HCT116 (cell line): ENCODE data around the gene STEAP4. TPM values are rescaled to one million over a fixed set of nuclear protein-coding genes. Genes with fewer than 3 reads are reported as not detected.

Experiments used
- ATAC-seq: fragments of 200-7000 bp; cut with Tn5 transposase; 2 replicates; pipeline ENCODE4 v1.9.1; 2020; ENCODE audit warnings: mild to moderate bottlenecking, moderate library complexity
- BruUV-seq: library from RNA; stranded (reverse); fragments of 400-500 nt; replicated peaks from 2 replicates; lab custom pipeline; 2021; lab: Mats Ljungman, UMichigan
- CTCF ChIA-PET: fragments of 300-600 bp; sonication (Branson Sonifier 250); formaldehyde crosslinking; loops from one replicate; lab custom pipeline; 2021; ENCODE audit warnings: antibody characterized with exemption; lab: Charles Lee
- POLR2A ChIA-PET: fragments of 300-600, 350-600 bp; sonication (Branson Sonifier 250); formaldehyde crosslinking; loops from one replicate; lab custom pipeline; 2021; ENCODE audit warnings: antibody characterized with exemption; lab: Charles Lee
- RAD21 ChIA-PET, 2 experiments: fragments of 300-600 bp; sonication (Branson Sonifier 250); formaldehyde crosslinking; loops; one replicate each; lab custom pipeline; 2023; ENCODE audit warnings: low total read pairs in 2 of 2; ENCODE audit not compliant: uncharacterized antibody in 2 of 2, unreplicated experiment in 2 of 2, low non-redundant PET in 1 of 2; lab: Charles Lee
- DNase-seq: peaks from one replicate; pipeline ENCODE4 v3.0.0-alpha.2; 2010; ENCODE audit warnings: low read depth, low spot score
- H2AFZ ChIP-seq: fragments of 200-600 bp; shearing (Covaris generic), sonication (generic); 2 replicates; pipeline ENCODE4 v1.6.1; 2017; ENCODE audit warnings: low read depth, mixed run types, mixed read lengths, antibody characterized with exemption, low read length; ENCODE audit not compliant: poor library complexity, severe bottlenecking
- H3K27ac ChIP-seq: 2 replicates; pipeline ENCODE4 v1.5.1; 2012; ENCODE audit warnings: low read depth, low read length
- H3K27me3 ChIP-seq: fragments of 200-600 bp; sonication (generic); 2 replicates; pipeline ENCODE4 v1.6.1; 2016; ENCODE audit warnings: mixed run types, low read length, mixed read lengths; ENCODE audit not compliant: insufficient read depth
- H3K36me3 ChIP-seq, 2 experiments: fragments of 200-500 bp in 1 of 2; fragments of 200-600 bp in 1 of 2; sonication (Bioruptor generic) in 1 of 2; sonication (generic) in 1 of 2; 2 replicates each; pipeline versions ENCODE4 v1.5.1 to v1.6.1; 2014 to 2016; ENCODE audit warnings: low read length in 2 of 2, inconsistent platforms in 1 of 2, mixed read lengths in 1 of 2, mixed run types in 1 of 2; ENCODE audit not compliant: insufficient read depth in 2 of 2, control insufficient read depth in 1 of 2
- H3K4me1 ChIP-seq, 2 experiments: fragments of 200-600 bp in 1 of 2; sonication (generic) in 1 of 2; 2 replicates each; pipeline versions ENCODE4 v1.5.1 to v1.6.1; 2012 to 2017; ENCODE audit warnings: low read length in 2 of 2, inconsistent platforms in 1 of 2, mild to moderate bottlenecking in 1 of 2, mixed read lengths in 1 of 2, mixed run types in 1 of 2, moderate library complexity in 1 of 2; ENCODE audit not compliant: insufficient read depth in 2 of 2, control insufficient read depth in 1 of 2
- H3K4me2 ChIP-seq: fragments of 200-600 bp; sonication (generic); 2 replicates; pipeline ENCODE4 v1.6.1; 2017; ENCODE audit warnings: mixed run types, low read length, mixed read lengths
- H3K4me3 ChIP-seq, 2 experiments: fragments of 200-600 bp in 1 of 2; sonication (generic) in 1 of 2; replicated peaks in 1 of 2; 2 replicates each; pipeline ENCODE4 v1.5.1; 2011 to 2016; ENCODE audit warnings: low read length in 2 of 2, control low read depth in 1 of 2, low read depth in 1 of 2, mild to moderate bottlenecking in 1 of 2, mixed read lengths in 1 of 2, mixed run types in 1 of 2
- H3K79me2 ChIP-seq: fragments of 200-600 bp; sonication (generic); 2 replicates; pipeline ENCODE4 v1.6.1; 2017; ENCODE audit warnings: mild to moderate bottlenecking, mixed run types, low read length, moderate library complexity, mixed read lengths; ENCODE audit not compliant: insufficient read depth
- H3K9ac ChIP-seq: fragments of 200-600 bp; sonication (generic); 2 replicates; pipeline ENCODE4 v1.6.1; 2016; ENCODE audit warnings: low read length, mixed read lengths
- H3K9me2 ChIP-seq: fragments of 200-600 bp; sonication (generic), shearing (Covaris generic); 2 replicates; pipeline ENCODE4 v1.6.1; 2017; ENCODE audit warnings: mixed run types, mild to moderate bottlenecking, moderate library complexity; ENCODE audit not compliant: insufficient read depth
- H3K9me3 ChIP-seq, 2 experiments: fragments of 200-500 bp in 1 of 2; fragments of 200-600 bp in 1 of 2; sonication (Bioruptor generic) in 1 of 2; sonication (generic) in 1 of 2; 2 replicates each; pipeline ENCODE4 v1.6.1; 2014 to 2017; ENCODE audit warnings: low read length in 2 of 2, mixed read lengths in 2 of 2, inconsistent platforms in 1 of 2, low read depth in 1 of 2, mild to moderate bottlenecking in 1 of 2, mixed run types in 1 of 2, moderate library complexity in 1 of 2; ENCODE audit not compliant: control insufficient read depth in 1 of 2, insufficient read depth in 1 of 2
- H4K20me1 ChIP-seq: fragments of 200-600 bp; sonication (generic), shearing (Covaris generic); 2 replicates; pipeline ENCODE4 v1.6.1; 2017; ENCODE audit warnings: mixed run types, mild to moderate bottlenecking, moderate library complexity; ENCODE audit not compliant: insufficient read depth
- CBX3 ChIP-seq: IDR thresholded peaks from 2 replicates; pipeline ENCODE4 v1.6.1; 2012; ENCODE audit warnings: low read depth
- CEBPB ChIP-seq: IDR thresholded peaks from 2 replicates; pipeline ENCODE4 v1.6.1; 2012; ENCODE audit warnings: low read depth
- CTCF ChIP-seq, 3 experiments: fragments of 200-600 bp in 1 of 3; sonication (generic) in 1 of 3; IDR thresholded peaks in 2 of 3; conservative IDR thresholded peaks in 1 of 3; 2 replicates each; pipeline ENCODE4 v1.5.1; 2012 to 2017; ENCODE audit warnings: low read depth in 2 of 3, low read length in 2 of 3, antibody characterized with exemption in 1 of 3, borderline replicate concordance in 1 of 3, control low read depth in 1 of 3, mild to moderate bottlenecking in 1 of 3, mixed read lengths in 1 of 3, mixed run types in 1 of 3, moderate library complexity in 1 of 3; ENCODE audit not compliant: insufficient read depth in 1 of 3
- EGR1 ChIP-seq: IDR thresholded peaks from 2 replicates; pipeline ENCODE4 v1.6.1; 2012; ENCODE audit warnings: low read depth
- ELF1 ChIP-seq: IDR thresholded peaks from 2 replicates; pipeline ENCODE4 v1.6.1; 2012; ENCODE audit warnings: low read depth, borderline replicate concordance
- EZH2 ChIP-seq: fragments of 200-600 bp; sonication (generic); IDR thresholded peaks from 2 replicates; pipeline ENCODE4 v1.6.1; 2017; ENCODE audit warnings: antibody characterized with exemption, mixed run types
- EZH2phosphoT487 ChIP-seq: fragments of 200-600 bp; IDR thresholded peaks from 2 replicates; pipeline ENCODE4 v1.6.1; 2018; ENCODE audit warnings: antibody characterized with exemption, borderline replicate concordance
- JUND ChIP-seq: IDR thresholded peaks from 2 replicates; pipeline ENCODE4 v1.6.1; 2012
- POLR2A ChIP-seq: IDR thresholded peaks from 2 replicates; pipeline ENCODE4 v1.7.0; 2011; ENCODE audit warnings: borderline replicate concordance; ENCODE audit not compliant: insufficient read depth, insufficient read length; ENCODE audit errors: extremely low read depth
- POLR2AphosphoS5 ChIP-seq: IDR thresholded peaks from 2 replicates; pipeline ENCODE4 v1.6.1; 2011; ENCODE audit warnings: mild to moderate bottlenecking, low read depth, low read length, moderate library complexity
- RAD21 ChIP-seq: IDR thresholded peaks from 2 replicates; pipeline ENCODE4 v1.6.1; 2012; ENCODE audit warnings: low read depth, mild to moderate bottlenecking
- REST ChIP-seq: IDR thresholded peaks from 2 replicates; pipeline ENCODE4 v1.6.1; 2012; ENCODE audit warnings: low read depth
- SIN3A ChIP-seq: IDR thresholded peaks from 2 replicates; pipeline ENCODE4 v1.6.1; 2012; ENCODE audit warnings: low read depth
- SP1 ChIP-seq: IDR thresholded peaks from 2 replicates; pipeline ENCODE4 v1.6.1; 2012; ENCODE audit warnings: low read depth
- TCF7L2 ChIP-seq: IDR thresholded peaks from 2 replicates; pipeline ENCODE4 v1.7.0; 2011; ENCODE audit warnings: borderline replicate concordance, inconsistent platforms; ENCODE audit not compliant: insufficient read depth, insufficient read length; ENCODE audit errors: extremely low read depth
- ZFX ChIP-seq: fragments of 450-650 bp; IDR thresholded peaks from 2 replicates; pipeline ENCODE4 v1.6.1; 2017
- ZNF274 ChIP-seq: fragments of 200-500 bp; sonication (Bioruptor generic); IDR thresholded peaks from 2 replicates; pipeline ENCODE4 v1.6.1; 2014; ENCODE audit warnings: mild to moderate bottlenecking, low read depth, low read length, inconsistent platforms
- intact Hi-C: fragments of 100-400 bp; cut with micrococcal nuclease; formaldehyde crosslinking; loops from 2 replicates; pipeline ENCODE4 v1.10.0; 2022
- total RNA-seq: library from RNA; stranded (reverse); gene quantifications from one replicate; pipeline ENCODE4 v1.2.1, GENCODE V29; 2021; ENCODE audit not compliant: unreplicated experiment

STEAP4 gene
- total RNA-seq, 1 experiment from 2014 or later = 0.15 TPM

GRCh38 chr7:88233828-88234227, 72.9 kb downstream of the STEAP4 start:
- ChIA-PET CTCF (no interaction called here), POLR2A (no interaction called here), RAD21 (no interaction called here)
- Histone ChIP-seq H3K4me2 (no peak overlapping the region), H3K79me2 (no peaks in the 10 kb centered on the region), H3K9me3 (no peaks in the 10 kb centered on the region), H3K4me3 (no peak overlapping the region), H4K20me1 (no peaks in the 10 kb centered on the region), H3K9me2 (no peaks in the 10 kb centered on the region), H2AFZ (no peak overlapping the region), H3K27ac (no peak overlapping the region), H3K9ac (no peak overlapping the region), H3K36me3 (no peaks in the 10 kb centered on the region), H3K27me3 (no peaks in the 10 kb centered on the region), H3K4me1 (peaks cover 0 to 2% of the 10 kb centered on the region in 2 experiments; a peak in 1 of 4 replicates)
- BruUV-seq = no TSS peak
- ATAC-seq = no peak
- TF ChIP-seq ELF1 (no peak), CEBPB (peak; percentile 62; the same call in 1 of the 2 replicates)
- DNase-seq = no peak
- intact Hi-C loops = no loop called here

GRCh38 chr7:88230646-88231045, 76.0 kb downstream of the STEAP4 start:
- no peaks in the 10 kb centered on the region for H3K9me3 ChIP-seq
- BruUV-seq = no TSS peak
- no peaks in the 10 kb centered on the region for H3K9me2 ChIP-seq
- no peaks in the 10 kb centered on the region for H3K79me2 ChIP-seq
- no peak overlapping the region for H3K9ac ChIP-seq
- no peak for TF ChIP-seq CTCF (IDR thresholded peaks at IDR 0.05 in 2 of 3, conservative IDR thresholded peaks at IDR 0.05 in 1 of 3; ENCODE audit: borderline replicate concordance in 1 of 3, insufficient read depth in 1 of 3, low read depth in 2 of 3, low read length in 2 of 3)
- TF ChIP-seq TCF7L2 = no peak
- TF ChIP-seq SIN3A = no peak
- no peak for TF ChIP-seq JUND
- no peak for TF ChIP-seq CBX3
- no peak for TF ChIP-seq EZH2phosphoT487
- no peak for TF ChIP-seq POLR2A
- no peak for TF ChIP-seq SP1
- no peak for TF ChIP-seq ZFX
- no peak for TF ChIP-seq REST
- TF ChIP-seq EGR1 = no peak
- no peak for TF ChIP-seq ELF1
- TF ChIP-seq POLR2AphosphoS5 = no peak
- no peak for TF ChIP-seq ZNF274
- no peak for TF ChIP-seq CEBPB
- no peak for TF ChIP-seq RAD21
- TF ChIP-seq EZH2 = no peak
- CTCF ChIA-PET = no interaction called here
- peaks cover 14 to 24% of the 10 kb centered on the region in 2 experiments for H3K4me1 ChIP-seq
- no peak overlapping the region for H3K27ac ChIP-seq
- RAD21 ChIA-PET = no interaction called here
- H3K36me3 ChIP-seq = no peaks in the 10 kb centered on the region
- H3K4me3 ChIP-seq = no peak overlapping the region
- DNase-seq = no peak
- no peaks in the 10 kb centered on the region for H3K27me3 ChIP-seq
- H2AFZ ChIP-seq = no peak overlapping the region
- ATAC-seq = no peak
- intact Hi-C loops = no loop called here
- no peaks in the 10 kb centered on the region for H4K20me1 ChIP-seq
- POLR2A ChIA-PET = no interaction called here
- no peak overlapping the region for H3K4me2 ChIP-seq
